Colonic mucosa (tissue), 4 donors: ENCODE measurements around the gene MYO3A. TPM values are rescaled to one million over a fixed set of nuclear protein-coding genes. Genes with fewer than 3 reads are reported as not detected.

Source experiments
- DNase-seq: peaks from one replicate; pipeline ENCODE4 v3.0.0-alpha.2; 2020
- H3K27ac ChIP-seq: fragments of 200-600 bp; one replicate; pipeline ENCODE4 v1.8.0; 2021
- H3K27me3 ChIP-seq: fragments of 200-600 bp; one replicate; pipeline ENCODE4 v1.8.0; 2021
- H3K36me3 ChIP-seq: fragments of 200-600 bp; one replicate; pipeline ENCODE4 v1.8.0; 2021
- H3K4me1 ChIP-seq: fragments of 200-600 bp; one replicate; pipeline ENCODE4 v1.8.0; 2021; ENCODE audit warnings: mild to moderate bottlenecking
- H3K4me3 ChIP-seq: fragments of 200-600 bp; one replicate; pipeline ENCODE4 v1.8.0; 2021
- H3K9ac ChIP-seq, 2 donors: one replicate each; pipeline ENCODE4 v1.7.0; 2013; ENCODE audit warnings: control low read depth in 2 of 2, low read depth in 2 of 2, low read length in 2 of 2
- H3K9me3 ChIP-seq: fragments of 200-600 bp; one replicate; pipeline ENCODE4 v1.8.0; 2021
- intact Hi-C: fragments of 100-400 bp; cut with DNase I; formaldehyde crosslinking; loops from one replicate; pipeline ENCODE4 v1.14.1; 2022
- total RNA-seq, 2 donors: library from RNA; stranded (reverse); fragmentation: NEBNext Ultra II Directional in 1 of 2; extraction: Animal tissue kit (Norgen Biotek cat#: 25700) in 1 of 2; gene quantifications; one replicate each; pipeline ENCODE4 v1.2.1, GENCODE V29; 2021
- TF ChIP-seq, protein P1 (sequence below): fragments of 200-600 bp; IDR thresholded peaks from one replicate; pipeline ENCODE4 v1.8.0; 2022; ENCODE audit warnings: antibody characterized with exemption, mild to moderate bottlenecking
- donor health status: healthy.
- donor health status: DM: no; HTN: no; CAD: no.
- donor health status: DM: no; HTN: no; CAD: no.

Gene MYO3A
- total RNA-seq, 2 donors from 2014 or later: 0.37 to 1.4 TPM

- TF ChIP-seq, protein P1, sequence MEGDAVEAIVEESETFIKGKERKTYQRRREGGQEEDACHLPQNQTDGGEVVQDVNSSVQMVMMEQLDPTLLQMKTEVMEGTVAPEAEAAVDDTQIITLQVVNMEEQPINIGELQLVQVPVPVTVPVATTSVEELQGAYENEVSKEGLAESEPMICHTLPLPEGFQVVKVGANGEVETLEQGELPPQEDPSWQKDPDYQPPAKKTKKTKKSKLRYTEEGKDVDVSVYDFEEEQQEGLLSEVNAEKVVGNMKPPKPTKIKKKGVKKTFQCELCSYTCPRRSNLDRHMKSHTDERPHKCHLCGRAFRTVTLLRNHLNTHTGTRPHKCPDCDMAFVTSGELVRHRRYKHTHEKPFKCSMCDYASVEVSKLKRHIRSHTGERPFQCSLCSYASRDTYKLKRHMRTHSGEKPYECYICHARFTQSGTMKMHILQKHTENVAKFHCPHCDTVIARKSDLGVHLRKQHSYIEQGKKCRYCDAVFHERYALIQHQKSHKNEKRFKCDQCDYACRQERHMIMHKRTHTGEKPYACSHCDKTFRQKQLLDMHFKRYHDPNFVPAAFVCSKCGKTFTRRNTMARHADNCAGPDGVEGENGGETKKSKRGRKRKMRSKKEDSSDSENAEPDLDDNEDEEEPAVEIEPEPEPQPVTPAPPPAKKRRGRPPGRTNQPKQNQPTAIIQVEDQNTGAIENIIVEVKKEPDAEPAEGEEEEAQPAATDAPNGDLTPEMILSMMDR: no peak
- Histone ChIP-seq H3K36me3 (no peaks in the 10 kb centered on the region), H3K27ac (no peak overlapping the region)
Measured at GRCh38 chr10:26242706-26243350, 308.8 kb downstream of the MYO3A start.

GRCh38 chr10:26243351-26243720, 309.3 kb downstream of the MYO3A start:
- Histone ChIP-seq H3K36me3 (no peaks in the 10 kb centered on the region), H3K9ac (no peak overlapping the region), H3K27ac (no peak overlapping the region), H3K4me1 (no peaks in the 10 kb centered on the region), H3K27me3 (no peaks in the 10 kb centered on the region), H3K4me3 (no peak overlapping the region), H3K9me3 (no peaks in the 10 kb centered on the region)
- DNase-seq: no peak
- intact Hi-C loops: no loop called here
- TF ChIP-seq, protein P1: no peak

More at GRCh38 chr10:26242706-26243350, 308.8 kb downstream of the MYO3A start:
- Histone ChIP-seq H3K4me3 (no peak overlapping the region), H3K27me3 (no peaks in the 10 kb centered on the region), H3K9me3 (no peaks in the 10 kb centered on the region), H3K4me1 (no peaks in the 10 kb centered on the region), H3K9ac (no peak overlapping the region)
- no peak for DNase-seq
- intact Hi-C loops: no loop called here

- Histone ChIP-seq H3K27ac (no peak overlapping the region), H3K36me3 (no peaks in the 10 kb centered on the region), H3K27me3 (no peaks in the 10 kb centered on the region), H3K4me1 (no peaks in the 10 kb centered on the region), H3K9me3 (no peaks in the 10 kb centered on the region), H3K9ac (no peak overlapping the region), H3K4me3 (no peak overlapping the region)
- intact Hi-C loops: no loop called here
- TF ChIP-seq, protein P1: no peak
- no peak for DNase-seq
Measured at GRCh38 chr10:26249681-26250080, 315.7 kb downstream of the MYO3A start.

DNA sequence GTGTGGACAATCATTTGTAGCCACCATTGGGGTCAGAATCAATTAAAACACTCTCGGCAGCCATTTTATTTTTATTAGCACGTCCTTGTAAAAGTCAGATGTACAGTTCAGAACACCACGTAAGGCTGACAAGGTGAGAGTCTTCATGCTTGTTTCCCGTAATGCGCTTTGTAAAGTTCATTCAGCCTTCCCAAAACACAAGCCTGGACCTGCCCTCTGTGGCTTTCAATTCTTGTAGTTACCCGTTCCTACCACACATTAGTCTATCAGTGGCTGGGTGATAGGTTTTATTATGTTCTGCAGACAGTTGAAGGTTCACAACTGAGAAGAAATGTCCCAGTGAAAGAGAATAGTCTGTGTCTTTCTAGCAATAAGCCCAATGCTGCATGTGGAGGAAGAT, 317.9 kb downstream of the MYO3A start:
- TF ChIP-seq, protein P1: no peak
- Histone ChIP-seq H3K27me3 (no peaks in the 10 kb centered on the region), H3K9ac (no peak overlapping the region), H3K4me3 (no peak overlapping the region), H3K27ac (no peak overlapping the region), H3K36me3 (no peaks in the 10 kb centered on the region), H3K9me3 (no peaks in the 10 kb centered on the region), H3K4me1 (no peaks in the 10 kb centered on the region)
- intact Hi-C loops: no loop called here
- no peak for DNase-seq

GRCh38 chr10:26254616-26255015, 320.6 kb downstream of the MYO3A start:
- no peak for DNase-seq
- TF ChIP-seq, protein P1: no peak
- Histone ChIP-seq H3K9me3 (no peaks in the 10 kb centered on the region), H3K36me3 (no peaks in the 10 kb centered on the region), H3K27me3 (no peaks in the 10 kb centered on the region), H3K4me1 (no peaks in the 10 kb centered on the region), H3K9ac (no peak overlapping the region), H3K27ac (no peak overlapping the region), H3K4me3 (no peak overlapping the region)
- intact Hi-C loops: no loop called here
